ENCODE data around the gene AFDN. TPM values are rescaled to one million over a fixed set of nuclear protein-coding genes. Genes with fewer than 3 reads are reported as not detected.

The AFDN gene
- polyA plus RNA-seq, 1 of the 3 experiments (the other 2 are of a cell fraction): 25.1 TPM

DNA sequence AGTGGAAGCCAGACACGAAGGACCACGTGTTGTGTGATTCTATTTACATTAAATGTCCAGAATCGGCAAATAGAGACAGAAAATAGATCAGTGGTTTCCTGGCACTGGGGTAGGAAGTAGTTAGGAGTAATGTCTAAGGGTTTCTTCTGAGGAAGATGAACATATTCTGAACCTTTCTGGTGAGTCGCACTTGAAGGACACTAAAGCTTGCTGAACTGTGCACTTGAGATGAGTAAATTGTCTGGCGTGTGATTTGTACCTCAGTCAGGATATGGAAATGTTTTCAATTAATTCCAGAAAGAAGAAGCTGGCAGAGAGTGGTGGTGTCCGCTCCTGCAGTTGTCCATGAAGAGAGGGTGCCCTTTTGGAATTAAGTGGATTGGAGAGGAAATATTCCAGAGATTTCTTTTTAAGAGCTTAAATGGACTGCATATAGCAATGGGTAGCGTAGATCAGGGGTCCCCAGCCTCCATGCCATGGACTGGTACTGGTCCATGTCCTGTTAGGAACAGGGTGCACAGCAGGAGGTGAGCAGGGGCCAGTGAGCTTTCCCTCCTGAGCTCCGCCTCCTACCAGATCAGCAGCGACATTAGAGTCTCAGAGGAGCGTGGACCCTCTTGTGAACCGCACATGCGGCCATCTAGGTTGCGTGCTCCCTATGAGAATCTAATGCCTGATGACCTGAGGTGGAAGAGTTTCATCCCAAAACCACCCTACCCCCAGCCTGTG lies 158.3 kb downstream of the AFDN start:
- no peak for DNase-seq
- H3K27me3 ChIP-seq (ENCODE audit: insufficient read depth): no peaks in the 10 kb centered on the region
- WGBS (ENCODE audit: low lambda C conversion rate): 59% methylated on average over 7 of the region's 13 CpGs
- H4K20me1 ChIP-seq (ENCODE audit: insufficient read depth): no peaks in the 10 kb centered on the region
- no peaks in the 10 kb centered on the region for H3K9me2 ChIP-seq
- H3K4me3 ChIP-seq (ENCODE audit: low read depth in 2 of 2, low read length in 1 of 2): no peak overlapping the region
- TF ChIP-seq SIN3A (IDR thresholded peaks at IDR 0.05; ENCODE audit: borderline replicate concordance, low read depth, low read length) (no peak), RXRA (IDR thresholded peaks at IDR 0.05; ENCODE audit: borderline replicate concordance, low read depth) (no peak), FOSL2 (IDR thresholded peaks at IDR 0.05; ENCODE audit: borderline replicate concordance, low read depth) (no peak), GABPA (IDR thresholded peaks at IDR 0.05; ENCODE audit: low read depth) (no peak), SMC3 (IDR thresholded peaks at IDR 0.05; ENCODE audit: low read depth, low read length) (no peak), MXI1 (IDR thresholded peaks at IDR 0.05; ENCODE audit: low read depth, low read length) (no peak), ELF1 (IDR thresholded peaks at IDR 0.05) (no peak), TEAD4 (IDR thresholded peaks at IDR 0.05; ENCODE audit: borderline replicate concordance, insufficient read depth) (no peak), FOXJ3 (CRISPR knock-in tag; IDR thresholded peaks at IDR 0.05) (no peak), NRF1 (IDR thresholded peaks at IDR 0.05; ENCODE audit: low read depth, low read length) (no peak), MEF2A (IDR thresholded peaks at IDR 0.05; ENCODE audit: borderline replicate concordance, low read depth) (no peak)
- TF ChIP-seq, protein P1, sequence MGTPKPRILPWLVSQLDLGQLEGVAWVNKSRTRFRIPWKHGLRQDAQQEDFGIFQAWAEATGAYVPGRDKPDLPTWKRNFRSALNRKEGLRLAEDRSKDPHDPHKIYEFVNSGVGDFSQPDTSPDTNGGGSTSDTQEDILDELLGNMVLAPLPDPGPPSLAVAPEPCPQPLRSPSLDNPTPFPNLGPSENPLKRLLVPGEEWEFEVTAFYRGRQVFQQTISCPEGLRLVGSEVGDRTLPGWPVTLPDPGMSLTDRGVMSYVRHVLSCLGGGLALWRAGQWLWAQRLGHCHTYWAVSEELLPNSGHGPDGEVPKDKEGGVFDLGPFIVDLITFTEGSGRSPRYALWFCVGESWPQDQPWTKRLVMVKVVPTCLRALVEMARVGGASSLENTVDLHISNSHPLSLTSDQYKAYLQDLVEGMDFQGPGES (IDR thresholded peaks at IDR 0.05; ENCODE audit: low read depth, low read length): no peak
- TF ChIP-seq, protein P2, sequence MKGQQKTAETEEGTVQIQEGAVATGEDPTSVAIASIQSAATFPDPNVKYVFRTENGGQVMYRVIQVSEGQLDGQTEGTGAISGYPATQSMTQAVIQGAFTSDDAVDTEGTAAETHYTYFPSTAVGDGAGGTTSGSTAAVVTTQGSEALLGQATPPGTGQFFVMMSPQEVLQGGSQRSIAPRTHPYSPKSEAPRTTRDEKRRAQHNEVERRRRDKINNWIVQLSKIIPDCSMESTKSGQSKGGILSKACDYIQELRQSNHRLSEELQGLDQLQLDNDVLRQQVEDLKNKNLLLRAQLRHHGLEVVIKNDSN (IDR thresholded peaks at IDR 0.05; ENCODE audit: borderline replicate concordance, low read depth): no peak
- TF ChIP-seq, protein P3, sequence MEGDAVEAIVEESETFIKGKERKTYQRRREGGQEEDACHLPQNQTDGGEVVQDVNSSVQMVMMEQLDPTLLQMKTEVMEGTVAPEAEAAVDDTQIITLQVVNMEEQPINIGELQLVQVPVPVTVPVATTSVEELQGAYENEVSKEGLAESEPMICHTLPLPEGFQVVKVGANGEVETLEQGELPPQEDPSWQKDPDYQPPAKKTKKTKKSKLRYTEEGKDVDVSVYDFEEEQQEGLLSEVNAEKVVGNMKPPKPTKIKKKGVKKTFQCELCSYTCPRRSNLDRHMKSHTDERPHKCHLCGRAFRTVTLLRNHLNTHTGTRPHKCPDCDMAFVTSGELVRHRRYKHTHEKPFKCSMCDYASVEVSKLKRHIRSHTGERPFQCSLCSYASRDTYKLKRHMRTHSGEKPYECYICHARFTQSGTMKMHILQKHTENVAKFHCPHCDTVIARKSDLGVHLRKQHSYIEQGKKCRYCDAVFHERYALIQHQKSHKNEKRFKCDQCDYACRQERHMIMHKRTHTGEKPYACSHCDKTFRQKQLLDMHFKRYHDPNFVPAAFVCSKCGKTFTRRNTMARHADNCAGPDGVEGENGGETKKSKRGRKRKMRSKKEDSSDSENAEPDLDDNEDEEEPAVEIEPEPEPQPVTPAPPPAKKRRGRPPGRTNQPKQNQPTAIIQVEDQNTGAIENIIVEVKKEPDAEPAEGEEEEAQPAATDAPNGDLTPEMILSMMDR (IDR thresholded peaks at IDR 0.05): no peak
- TF ChIP-seq, protein P4, sequence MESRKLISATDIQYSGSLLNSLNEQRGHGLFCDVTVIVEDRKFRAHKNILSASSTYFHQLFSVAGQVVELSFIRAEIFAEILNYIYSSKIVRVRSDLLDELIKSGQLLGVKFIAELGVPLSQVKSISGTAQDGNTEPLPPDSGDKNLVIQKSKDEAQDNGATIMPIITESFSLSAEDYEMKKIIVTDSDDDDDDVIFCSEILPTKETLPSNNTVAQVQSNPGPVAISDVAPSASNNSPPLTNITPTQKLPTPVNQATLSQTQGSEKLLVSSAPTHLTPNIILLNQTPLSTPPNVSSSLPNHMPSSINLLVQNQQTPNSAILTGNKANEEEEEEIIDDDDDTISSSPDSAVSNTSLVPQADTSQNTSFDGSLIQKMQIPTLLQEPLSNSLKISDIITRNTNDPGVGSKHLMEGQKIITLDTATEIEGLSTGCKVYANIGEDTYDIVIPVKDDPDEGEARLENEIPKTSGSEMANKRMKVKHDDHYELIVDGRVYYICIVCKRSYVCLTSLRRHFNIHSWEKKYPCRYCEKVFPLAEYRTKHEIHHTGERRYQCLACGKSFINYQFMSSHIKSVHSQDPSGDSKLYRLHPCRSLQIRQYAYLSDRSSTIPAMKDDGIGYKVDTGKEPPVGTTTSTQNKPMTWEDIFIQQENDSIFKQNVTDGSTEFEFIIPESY (IDR thresholded peaks at IDR 0.05; ENCODE audit: borderline replicate concordance, low read depth): no peak
- H3K4me2 ChIP-seq: no peak overlapping the region
- H3K9me3 ChIP-seq: no peaks in the 10 kb centered on the region
- no peak overlapping the region for H2AFZ ChIP-seq (ENCODE audit: low read depth)
- no peak overlapping the region for H3K27ac ChIP-seq (ENCODE audit: low read depth in 2 of 2, low read length in 1 of 2)
- H3K36me3 ChIP-seq (replicated peaks in 1 of 2; ENCODE audit: control insufficient read depth in 1 of 2, insufficient read depth in 2 of 2, low read length in 1 of 2): no peaks in the 10 kb centered on the region
- no peaks in the 10 kb centered on the region for H3K4me1 ChIP-seq (ENCODE audit: control insufficient read depth in 1 of 2, insufficient read depth in 2 of 2, low read depth in 1 of 2, low read length in 1 of 2)
- CTCF ChIA-PET: no interaction called here
- no peaks in the 10 kb centered on the region for H3F3A ChIP-seq (replicated peaks; ENCODE audit: insufficient read depth)
- H3K9ac ChIP-seq: no peak overlapping the region
- POLR2A ChIA-PET: no interaction called here
- H3K79me2 ChIP-seq (ENCODE audit: insufficient read depth): no peaks in the 10 kb centered on the region
